ENCODE results near the gene GCLC. TPM values are rescaled to one million over a fixed set of nuclear protein-coding genes. Genes with fewer than 3 reads are reported as not detected.

GCLC gene
- total RNA-seq, 1 donor from 2014 or later: 16.4 TPM

GRCh38 chr6:53458105-53458866, 86.6 kb downstream of the GCLC start:
- H3K4me3 ChIP-seq (ENCODE audit: low read depth, low read length): no peak overlapping the region
- TF ChIP-seq, protein P1, sequence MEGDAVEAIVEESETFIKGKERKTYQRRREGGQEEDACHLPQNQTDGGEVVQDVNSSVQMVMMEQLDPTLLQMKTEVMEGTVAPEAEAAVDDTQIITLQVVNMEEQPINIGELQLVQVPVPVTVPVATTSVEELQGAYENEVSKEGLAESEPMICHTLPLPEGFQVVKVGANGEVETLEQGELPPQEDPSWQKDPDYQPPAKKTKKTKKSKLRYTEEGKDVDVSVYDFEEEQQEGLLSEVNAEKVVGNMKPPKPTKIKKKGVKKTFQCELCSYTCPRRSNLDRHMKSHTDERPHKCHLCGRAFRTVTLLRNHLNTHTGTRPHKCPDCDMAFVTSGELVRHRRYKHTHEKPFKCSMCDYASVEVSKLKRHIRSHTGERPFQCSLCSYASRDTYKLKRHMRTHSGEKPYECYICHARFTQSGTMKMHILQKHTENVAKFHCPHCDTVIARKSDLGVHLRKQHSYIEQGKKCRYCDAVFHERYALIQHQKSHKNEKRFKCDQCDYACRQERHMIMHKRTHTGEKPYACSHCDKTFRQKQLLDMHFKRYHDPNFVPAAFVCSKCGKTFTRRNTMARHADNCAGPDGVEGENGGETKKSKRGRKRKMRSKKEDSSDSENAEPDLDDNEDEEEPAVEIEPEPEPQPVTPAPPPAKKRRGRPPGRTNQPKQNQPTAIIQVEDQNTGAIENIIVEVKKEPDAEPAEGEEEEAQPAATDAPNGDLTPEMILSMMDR (conservative IDR thresholded peaks at IDR 0.05; ENCODE audit: low read depth, low read length): no peak
- no peak for DNase-seq (ENCODE audit: low read depth)

GRCh38 chr6:53456809-53457208, 88.1 kb downstream of the GCLC start:
- no peak for DNase-seq (ENCODE audit: low read depth)
- no peak overlapping the region for H3K4me3 ChIP-seq (ENCODE audit: low read depth, low read length)
- TF ChIP-seq, protein P1 (conservative IDR thresholded peaks at IDR 0.05; ENCODE audit: low read depth, low read length): no peak

DNA sequence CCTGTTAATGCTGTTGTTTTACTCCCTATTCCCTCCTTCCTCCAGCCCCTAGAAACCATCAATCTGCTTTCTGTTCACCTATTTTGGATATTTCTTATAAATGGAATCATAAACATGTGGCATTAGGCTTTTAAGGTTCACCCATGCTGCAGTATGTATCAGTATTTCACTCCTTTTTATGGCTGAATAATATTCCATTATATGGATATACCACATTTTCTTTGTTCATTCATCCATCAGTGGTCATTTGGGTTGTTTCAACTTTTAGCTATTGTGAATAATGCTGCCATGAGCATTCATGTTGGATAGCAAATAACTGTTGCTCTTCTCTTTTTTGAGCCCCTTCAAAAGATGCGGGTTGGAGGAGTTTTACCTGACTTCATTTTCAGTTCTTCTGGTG, 89.2 kb downstream of the GCLC start:
- TF ChIP-seq, protein P1 (conservative IDR thresholded peaks at IDR 0.05; ENCODE audit: low read depth, low read length): no peak
- no peak overlapping the region for H3K4me3 ChIP-seq (ENCODE audit: low read depth, low read length)
- no peak for DNase-seq (ENCODE audit: low read depth)

GRCh38 chr6:53451165-53451564, 93.7 kb downstream of the GCLC start:
- TF ChIP-seq, protein P1 (conservative IDR thresholded peaks at IDR 0.05; ENCODE audit: low read depth, low read length): no peak
- DNase-seq (ENCODE audit: low read depth): no peak

GRCh38 chr6:53447865-53448264, 97.0 kb downstream of the GCLC start:
- no peak overlapping the region for H3K4me3 ChIP-seq (ENCODE audit: low read depth, low read length)
- DNase-seq (ENCODE audit: low read depth): no peak
- TF ChIP-seq, protein P1 (conservative IDR thresholded peaks at IDR 0.05; ENCODE audit: low read depth, low read length): no peak

More at GRCh38 chr6:53451165-53451564, 93.7 kb downstream of the GCLC start:
- no peak overlapping the region for H3K4me3 ChIP-seq (ENCODE audit: low read depth, low read length)

Other genes starting within 250 kb of the GCLC start
- gene ELOVL5, start 196.2 kb downstream of the GCLC start, total RNA-seq: 55.9 and 101 TPM in 2 replicates
- 0.07 and 0.17 TPM in 2 replicates for gene KLHL31, start 120.7 kb upstream of the GCLC start, total RNA-seq
- 8.5 and 9.3 TPM in 2 replicates for gene LRRC1, start 249.9 kb upstream of the GCLC start, total RNA-seq